Raji (cell line): ENCODE measurements around the gene BRWD1.
A peak's percentile ranks its signal among the peaks of the same experiment; 100 is the strongest.

Source experiments
- POLR2A ChIP-seq: IDR thresholded peaks from 2 replicates; pipeline ENCODE4 v1.6.1; 2011; ENCODE audit warnings: low read depth, low read length, control low read depth; ENCODE audit not compliant: insufficient read depth

BRWD1 gene

DNA sequence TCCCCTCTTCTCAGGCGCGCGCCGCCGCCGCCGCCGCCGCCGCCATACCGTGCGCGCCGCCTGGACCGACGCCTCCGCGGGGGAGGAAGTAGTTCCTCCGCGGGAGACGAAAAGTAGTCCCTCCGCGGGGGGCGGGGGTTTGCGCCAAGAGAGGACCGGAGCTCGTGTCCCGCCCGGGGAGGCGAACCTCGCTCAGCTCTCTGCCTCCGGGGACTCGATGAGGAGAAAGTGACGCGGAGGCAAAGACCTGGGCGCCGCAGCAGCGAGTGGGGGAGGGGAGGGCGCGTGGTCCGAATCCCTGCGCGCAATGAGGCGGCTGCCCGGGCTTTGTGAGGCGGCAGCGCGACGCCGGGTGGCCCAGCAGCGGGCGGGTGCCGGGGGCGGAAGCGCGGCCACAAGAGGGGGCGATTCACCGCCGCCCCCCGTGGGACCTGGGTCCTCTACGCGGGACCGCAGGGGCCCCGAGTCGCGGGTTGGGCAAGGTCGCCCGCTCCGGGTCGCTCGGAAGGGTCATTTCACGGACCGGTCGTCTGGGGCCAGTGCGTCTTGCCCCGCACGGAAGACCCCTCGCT lies at the start of gene BRWD1:
Gene BRWD1 (minus strand): TSS at position 62 of the 572 bp plus-strand sequence. CDS start 141 bp downstream, outside the sequence.
- peak; percentile 69 for TF ChIP-seq POLR2A

DNA sequence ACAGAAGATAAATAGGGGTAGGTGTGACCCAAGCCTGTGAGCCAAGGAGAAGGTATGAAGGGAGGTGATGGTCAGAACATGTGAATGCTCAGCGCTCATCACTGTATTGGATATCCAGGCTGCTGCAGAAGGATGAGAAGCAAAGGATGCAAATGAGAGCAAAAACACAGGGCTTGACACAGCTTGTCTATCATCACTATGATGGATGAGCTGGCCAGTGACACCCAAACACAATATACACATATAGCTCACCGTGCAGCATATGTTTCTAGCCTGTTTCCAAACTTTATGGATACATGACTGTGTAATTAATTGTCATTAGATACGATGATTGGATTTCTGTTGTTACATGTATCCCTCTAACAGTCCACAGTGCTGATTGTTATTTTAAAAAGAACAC lies 49.3 kb upstream of the BRWD1 start:
- TF ChIP-seq POLR2A = no peak

DNA sequence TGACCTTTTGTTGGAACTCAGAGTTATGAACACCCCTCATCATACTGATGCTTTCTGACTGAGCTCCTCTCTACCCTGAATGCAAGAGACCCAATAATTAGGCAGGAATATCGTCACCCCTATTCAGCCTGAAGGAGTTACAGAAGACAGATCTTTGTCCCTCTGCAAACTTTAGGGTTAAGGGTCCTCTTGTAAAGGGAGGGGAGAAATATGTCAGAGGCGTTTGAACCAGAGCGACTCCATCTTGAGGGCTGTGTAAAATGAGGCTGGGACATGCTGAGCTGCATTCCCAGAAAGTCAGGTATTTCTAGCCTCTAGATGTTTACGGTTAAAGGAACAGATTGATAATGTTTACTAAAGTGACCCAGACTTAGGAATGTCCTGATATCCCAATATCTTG lies 46.0 kb upstream of the BRWD1 start:
- TF ChIP-seq POLR2A = no peak

DNA sequence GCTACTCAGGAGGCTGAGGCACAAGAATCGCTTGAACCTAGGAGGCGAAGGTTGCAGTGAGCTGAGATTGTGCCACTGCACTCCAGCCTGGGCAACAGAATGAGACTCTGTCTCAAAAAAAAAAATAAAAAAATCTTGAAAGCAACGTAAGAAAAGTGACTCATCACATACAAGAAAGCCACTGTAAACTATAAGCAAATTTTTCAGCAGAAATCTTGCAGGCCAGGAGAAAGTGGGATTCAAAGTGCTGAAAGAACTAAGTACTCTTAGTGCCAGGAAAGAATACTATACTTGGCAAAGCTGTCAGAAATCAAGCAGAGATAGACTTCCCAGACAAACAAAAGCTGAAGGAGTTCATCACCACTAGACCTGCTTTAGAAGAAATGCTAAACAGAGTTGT lies 39.9 kb upstream of the BRWD1 start:
- no peak for TF ChIP-seq POLR2A

- 0 out of 2 replicates have a peak, but pooled peaks have one; percentile 32 for TF ChIP-seq POLR2A
Measured at GRCh38 chr21:39350094-39351005, 36.9 kb upstream of the BRWD1 start.

DNA sequence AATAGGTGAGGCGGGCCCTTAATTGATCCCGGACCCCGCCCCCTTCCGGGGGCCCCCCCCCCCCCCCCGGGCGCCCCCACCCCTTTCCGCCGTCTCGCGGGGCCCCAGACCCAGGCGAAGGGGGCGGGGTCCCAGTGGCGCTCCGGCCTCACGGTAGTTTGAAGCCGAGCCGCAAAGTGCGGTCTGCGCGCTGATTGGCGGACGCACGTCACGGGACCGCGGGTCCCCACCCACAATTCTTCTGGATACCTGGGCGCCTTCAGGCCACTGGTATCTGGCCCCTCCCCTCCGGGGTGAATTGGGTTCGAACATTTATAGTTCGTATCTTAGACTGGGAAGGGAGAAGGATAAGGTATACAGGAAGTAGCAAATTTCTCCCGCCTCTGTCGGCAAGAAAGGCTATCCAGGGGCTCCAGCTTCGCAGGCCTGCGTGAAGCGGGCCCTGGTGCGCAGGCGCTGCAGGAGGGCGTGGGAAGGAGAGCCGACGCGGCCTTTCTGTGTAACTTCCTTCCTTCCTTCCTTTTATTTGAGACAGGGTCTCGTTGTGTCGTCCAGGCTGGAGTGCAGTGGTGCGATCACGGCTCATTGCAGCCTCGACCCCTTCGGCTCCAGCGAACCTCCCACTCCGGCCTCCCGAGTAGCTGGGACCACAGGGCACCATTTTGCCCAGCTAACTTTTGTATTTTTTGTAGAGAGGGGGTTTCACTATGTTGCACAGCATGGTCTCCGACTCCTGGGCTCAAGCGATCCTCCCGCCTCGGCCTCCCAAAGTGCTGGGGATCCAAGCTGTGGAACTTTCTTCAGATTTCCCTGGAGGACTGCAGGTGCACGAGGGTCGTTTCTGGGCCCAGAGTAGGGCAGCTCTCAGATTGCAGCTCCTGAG lies 36.0 kb upstream of the BRWD1 start:
- peak; percentile 93 for TF ChIP-seq POLR2A

GRCh38 chr21:39348355-39349210 lies 35.2 kb upstream of the BRWD1 start, which contains the start of gene HMGN1:
TSS of gene HMGN1 (minus strand) at chr21:39349088. CDS start at chr21:39348917, 171 bp downstream.
- peak; percentile 67 for TF ChIP-seq POLR2A

DNA sequence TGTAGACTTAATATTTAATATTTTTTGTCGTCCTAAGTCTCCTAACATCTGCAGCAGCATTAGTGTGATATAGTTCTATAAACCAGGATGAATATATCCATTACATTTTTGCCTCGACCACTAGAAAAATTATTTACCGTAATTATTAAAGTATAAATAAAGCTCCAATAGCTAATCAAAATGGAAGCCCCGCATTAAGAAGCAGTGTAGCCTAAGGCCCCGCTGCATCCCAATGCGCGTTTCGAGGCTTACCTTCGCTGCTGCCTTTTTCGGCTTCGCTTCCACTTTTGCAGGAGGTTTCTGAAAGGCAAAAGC lies 34.6 kb upstream of the BRWD1 start:
- TF ChIP-seq POLR2A = no peak

DNA sequence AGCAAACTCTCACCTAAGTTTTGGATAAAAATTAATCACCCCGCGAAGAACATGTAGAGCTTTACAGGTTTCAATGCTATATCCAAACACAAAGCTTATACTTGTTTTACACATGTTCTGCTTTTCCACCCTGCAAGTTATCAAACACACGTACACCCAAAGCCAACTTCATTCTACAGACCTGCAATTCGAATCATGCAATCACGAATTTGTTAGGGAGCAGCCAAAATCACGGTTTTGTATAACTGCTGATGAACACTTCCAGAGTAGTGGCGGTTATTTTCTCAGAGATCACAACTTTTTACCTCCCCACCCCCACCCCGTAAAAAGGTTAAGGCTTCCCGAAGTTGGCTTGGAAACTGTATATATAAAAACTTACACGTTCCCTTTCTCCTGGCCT lies 34.1 kb upstream of the BRWD1 start:
- no peak for TF ChIP-seq POLR2A

- TF ChIP-seq POLR2A = no peak
Measured at GRCh38 chr21:39346671-39347331, 33.4 kb upstream of the BRWD1 start.

DNA sequence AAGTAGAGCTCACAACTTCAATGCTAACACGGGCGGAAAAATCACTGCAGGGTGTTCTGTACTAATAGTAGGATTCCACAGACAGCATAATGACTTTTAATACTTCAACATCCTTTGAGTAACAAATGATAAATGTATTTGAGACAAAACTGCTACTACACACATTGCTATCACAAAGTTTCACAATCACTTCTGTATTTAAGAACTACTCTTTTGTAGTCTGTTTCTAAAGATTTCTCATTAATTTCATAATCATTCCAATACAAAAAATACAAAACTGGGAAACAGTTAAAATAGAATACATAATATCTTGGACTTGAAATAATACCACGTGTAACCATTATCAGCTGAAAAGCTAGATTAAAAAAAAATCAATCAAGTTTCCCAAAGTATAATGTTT lies 32.8 kb upstream of the BRWD1 start:
- TF ChIP-seq POLR2A = no peak

DNA sequence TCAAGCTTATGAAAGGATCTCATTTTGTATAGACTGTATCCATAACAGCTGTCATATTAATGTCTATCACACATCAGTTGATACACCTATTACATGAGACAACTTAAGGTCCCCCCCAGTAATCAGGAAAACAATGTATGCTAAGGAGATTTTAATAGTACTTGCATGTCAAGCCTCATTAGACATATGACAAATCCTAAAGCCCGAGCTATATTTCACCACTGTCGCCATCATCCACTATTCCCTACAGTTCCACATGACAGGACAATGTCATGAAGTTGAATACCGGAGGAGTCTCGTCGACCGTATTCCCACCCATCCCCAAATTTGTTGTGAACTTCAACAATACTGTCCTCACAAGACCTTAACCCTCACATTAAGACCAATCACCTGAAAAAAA lies 32.0 kb upstream of the BRWD1 start:
- no peak for TF ChIP-seq POLR2A

- no peak for TF ChIP-seq POLR2A
Measured at GRCh38 chr21:39344848-39345247, 31.4 kb upstream of the BRWD1 start.

DNA sequence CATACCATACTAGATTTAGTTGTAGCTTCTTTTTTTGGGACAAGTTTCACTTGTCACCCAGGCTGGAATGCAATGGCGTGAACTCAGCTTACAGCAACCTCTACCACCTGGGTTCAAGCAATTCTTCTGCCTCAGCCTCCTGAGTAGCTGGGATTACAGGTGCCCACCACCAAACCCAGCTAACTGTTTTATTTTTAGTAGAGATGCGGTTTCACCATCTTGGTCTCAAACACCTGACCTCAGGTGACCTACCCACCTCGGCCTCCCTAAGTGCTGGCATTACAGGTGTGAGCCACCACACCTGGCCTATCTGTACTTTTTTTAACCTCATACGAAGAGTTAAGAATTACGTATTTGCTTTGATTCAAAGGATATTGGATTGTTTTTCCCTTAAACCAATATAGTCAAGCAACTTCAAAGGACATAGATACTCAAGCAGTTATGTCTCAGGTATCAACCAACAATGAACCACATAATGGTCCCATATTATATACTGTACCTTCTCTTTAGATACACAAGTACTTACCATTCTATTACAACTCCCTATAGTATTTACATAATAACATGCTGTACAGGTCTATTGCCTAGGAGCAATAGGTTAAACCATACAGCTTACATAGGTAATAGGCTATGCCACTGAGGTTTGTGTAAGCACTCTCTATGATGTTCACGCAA lies 28.0 kb upstream of the BRWD1 start:
- TF ChIP-seq POLR2A = no peak

- TF ChIP-seq POLR2A = no peak
Measured at GRCh38 chr21:39340687-39341086, 27.3 kb upstream of the BRWD1 start.
